HFF-Myc (cell line): ENCODE measurements around the gene SNURF.
"Not testable (repeated sequence)": the region's sequence is repeated elsewhere in the genome, so short reads cannot be mapped to it uniquely, and the experiment has no call there.

Experiments used
- DNase-seq: peaks from one replicate; pipeline ENCODE4 v3.0.0-alpha.2; 2011; ENCODE audit warnings: low read depth; ENCODE audit errors: extremely low read depth
- H3K4me3 ChIP-seq: replicated peaks from 2 replicates; pipeline ENCODE4 v1.5.1; 2011; ENCODE audit warnings: low read depth, mild to moderate bottlenecking, control low read depth, low read length
- TF ChIP-seq, protein P1 (sequence below): IDR thresholded peaks from 2 replicates; pipeline ENCODE4 v1.5.1; 2012; ENCODE audit warnings: mild to moderate bottlenecking, low read depth, low read length, control low read depth; ENCODE audit errors: missing control alignments

Gene SNURF

GRCh38 chr15:24971772-24972171 lies 17.0 kb downstream of the SNURF start:
- TF ChIP-seq, protein P1, sequence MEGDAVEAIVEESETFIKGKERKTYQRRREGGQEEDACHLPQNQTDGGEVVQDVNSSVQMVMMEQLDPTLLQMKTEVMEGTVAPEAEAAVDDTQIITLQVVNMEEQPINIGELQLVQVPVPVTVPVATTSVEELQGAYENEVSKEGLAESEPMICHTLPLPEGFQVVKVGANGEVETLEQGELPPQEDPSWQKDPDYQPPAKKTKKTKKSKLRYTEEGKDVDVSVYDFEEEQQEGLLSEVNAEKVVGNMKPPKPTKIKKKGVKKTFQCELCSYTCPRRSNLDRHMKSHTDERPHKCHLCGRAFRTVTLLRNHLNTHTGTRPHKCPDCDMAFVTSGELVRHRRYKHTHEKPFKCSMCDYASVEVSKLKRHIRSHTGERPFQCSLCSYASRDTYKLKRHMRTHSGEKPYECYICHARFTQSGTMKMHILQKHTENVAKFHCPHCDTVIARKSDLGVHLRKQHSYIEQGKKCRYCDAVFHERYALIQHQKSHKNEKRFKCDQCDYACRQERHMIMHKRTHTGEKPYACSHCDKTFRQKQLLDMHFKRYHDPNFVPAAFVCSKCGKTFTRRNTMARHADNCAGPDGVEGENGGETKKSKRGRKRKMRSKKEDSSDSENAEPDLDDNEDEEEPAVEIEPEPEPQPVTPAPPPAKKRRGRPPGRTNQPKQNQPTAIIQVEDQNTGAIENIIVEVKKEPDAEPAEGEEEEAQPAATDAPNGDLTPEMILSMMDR: no peak
- H3K4me3 ChIP-seq: no peak overlapping the region
- DNase-seq: no peak

GRCh38 chr15:24972707-24973106 lies 17.9 kb downstream of the SNURF start:
- H3K4me3 ChIP-seq, DNase-seq: not testable (repeated sequence)

GRCh38 chr15:24976932-24977331 lies 22.1 kb downstream of the SNURF start:
- DNase-seq: no peak
- H3K4me3 ChIP-seq: no peak overlapping the region
- TF ChIP-seq, protein P1: no peak

- TF ChIP-seq, protein P1: no peak
- no peak overlapping the region for H3K4me3 ChIP-seq
- DNase-seq: no peak
Measured at GRCh38 chr15:24977686-24978085, 22.9 kb downstream of the SNURF start.

GRCh38 chr15:24985224-24985623 lies 30.4 kb downstream of the SNURF start:
- no peak overlapping the region for H3K4me3 ChIP-seq
- no peak for DNase-seq
- TF ChIP-seq, protein P1: no peak

- H3K4me3 ChIP-seq: no peak overlapping the region
- TF ChIP-seq, protein P1: no peak
- DNase-seq: no peak
Measured at GRCh38 chr15:24986653-24987052, 31.9 kb downstream of the SNURF start.
